GM19043 (cell line): ENCODE data around the gene GALNT4.

ENCODE experiments used
- ATAC-seq: cut with Tn5 transposase; IDR thresholded peaks from one replicate; pipeline ENCODE4 v1.9.1; 2021; ENCODE audit warnings: low read depth; ENCODE audit not compliant: unreplicated experiment

The GALNT4 gene

GRCh38 chr12:89494411-89495231 is 30.0 kb downstream of the GALNT4 start:
- ATAC-seq: peak; percentile 38

- ATAC-seq: peak; percentile 46
These were observed 30.8 kb downstream of the GALNT4 start for GRCh38 chr12:89493670-89494302.

- ATAC-seq: no peak
These were observed 31.7 kb downstream of the GALNT4 start for GRCh38 chr12:89492883-89493282.

- ATAC-seq: no peak
These were observed 33.7 kb downstream of the GALNT4 start for GRCh38 chr12:89490922-89491321.

GRCh38 chr12:89486264-89486663 is 38.3 kb downstream of the GALNT4 start:
- ATAC-seq: no peak

GRCh38 chr12:89484470-89484869 is 40.1 kb downstream of the GALNT4 start:
- ATAC-seq: no peak

- no peak for ATAC-seq
These were observed 43.2 kb downstream of the GALNT4 start for GRCh38 chr12:89481213-89481914.

GRCh38 chr12:89479982-89480381 is 44.6 kb downstream of the GALNT4 start:
- no peak for ATAC-seq

- no peak for ATAC-seq
These were observed 46.8 kb downstream of the GALNT4 start for GRCh38 chr12:89477633-89478279.

- no peak for ATAC-seq
These were observed 47.5 kb downstream of the GALNT4 start for GRCh38 chr12:89476904-89477595.

GRCh38 chr12:89476232-89476631 is 48.4 kb downstream of the GALNT4 start:
- ATAC-seq: no peak

GRCh38 chr12:89475203-89475990 is 49.2 kb downstream of the GALNT4 start:
- no peak for ATAC-seq

- ATAC-seq: no peak
These were observed 50.0 kb downstream of the GALNT4 start for GRCh38 chr12:89474615-89475014.
